ENCODE data around the gene LRCH3. TPM values are rescaled to one million over a fixed set of nuclear protein-coding genes. Genes with fewer than 3 reads are reported as not detected.

Gene LRCH3
- total RNA-seq, 1 donor from 2014 or later, result 96.1 TPM

- H3K4me3 Mint-ChIP-seq, result peak overlapping the region; percentile 97
- no peaks in the 10 kb centered on the region for H3K9me3 Mint-ChIP-seq
- TF ChIP-seq CTCF (IDR thresholded peaks at IDR 0.05), result no peak
- ChIA-PET CTCF (interaction anchor here (0.8 to 1.6 kb wide), 7 partner anchors 16 to 52 kb away, joined by 3 to 4 read pairs (median 3); partner anchors contain the start of gene LRCH3), POLR2A (interaction anchor here (0.6 to 3.9 kb wide), 13 partner anchors 8 to 47 kb away, joined by 3 to 61 read pairs (median 4); partner anchors contain the start of genes LRCH3 and RUBCN)
- no peak for DNase-seq
- H3K4me1 Mint-ChIP-seq, result peaks cover 48% of the 10 kb centered on the region
- H3K27ac Mint-ChIP-seq, result peak overlapping the region; percentile 91
- no peak for ATAC-seq (ENCODE audit: low read depth)
- H3K36me3 Mint-ChIP-seq (ENCODE audit: low read depth), result peaks cover 14% of the 10 kb centered on the region
- intact Hi-C loops (cut with micrococcal nuclease), result loop anchor here (2.0 to 5.0 kb wide), 2 partner anchors 32 to 96 kb away; no protein-coding TSS in a partner anchor
- H3K27me3 Mint-ChIP-seq, result no peaks in the 10 kb centered on the region
These were observed 40.0 kb upstream of the LRCH3 start for GRCh38 chr3:197750858-197751737.

GRCh38 chr3:197752107-197752506 is 38.9 kb upstream of the LRCH3 start:
- peaks cover 23% of the 10 kb centered on the region for H3K36me3 Mint-ChIP-seq (ENCODE audit: low read depth)
- ATAC-seq (ENCODE audit: low read depth), result no peak
- H3K27me3 Mint-ChIP-seq, result no peaks in the 10 kb centered on the region
- H3K9me3 Mint-ChIP-seq, result no peaks in the 10 kb centered on the region
- intact Hi-C loops (cut with micrococcal nuclease), result loop anchor here (5.0 kb wide), 1 partner anchor 95 kb away; no protein-coding TSS in a partner anchor
- peaks cover 53% of the 10 kb centered on the region for H3K4me1 Mint-ChIP-seq
- TF ChIP-seq CTCF (IDR thresholded peaks at IDR 0.05), result no peak
- ChIA-PET POLR2A (interaction anchor here (2.1 kb wide), 1 partner anchor 31 kb away, joined by 8 read pairs; no protein-coding TSS in a partner anchor), CTCF (no interaction called here)
- no peak for DNase-seq
- H3K4me3 Mint-ChIP-seq, result peak overlapping the region; percentile 79
- H3K27ac Mint-ChIP-seq, result peak overlapping the region; percentile 20

GRCh38 chr3:197753263-197753662 is 37.8 kb upstream of the LRCH3 start:
- H3K36me3 Mint-ChIP-seq (ENCODE audit: low read depth), result peaks cover 29% of the 10 kb centered on the region
- H3K27ac Mint-ChIP-seq, result no peak overlapping the region
- no peaks in the 10 kb centered on the region for H3K27me3 Mint-ChIP-seq
- intact Hi-C loops (cut with micrococcal nuclease), result loop anchor here (5.0 kb wide), 1 partner anchor 94 kb away; no protein-coding TSS in a partner anchor
- no peak for TF ChIP-seq CTCF (IDR thresholded peaks at IDR 0.05)
- H3K4me1 Mint-ChIP-seq, result peaks cover 53% of the 10 kb centered on the region
- peak overlapping the region; percentile 48 for H3K4me3 Mint-ChIP-seq
- ATAC-seq (ENCODE audit: low read depth), result no peak
- no peaks in the 10 kb centered on the region for H3K9me3 Mint-ChIP-seq
- CTCF ChIA-PET, result no interaction called here
- DNase-seq, result no peak
- POLR2A ChIA-PET, result interaction anchor here (0.5 to 1.4 kb wide), 6 partner anchors 18 to 43 kb away, joined by 3 to 9 read pairs (median 4); partner anchors contain the start of gene LRCH3

GRCh38 chr3:197756704-197757103 is 34.4 kb upstream of the LRCH3 start:
- H3K4me3 Mint-ChIP-seq, result no peak overlapping the region
- ATAC-seq (ENCODE audit: low read depth) (no peak), DNase-seq (no peak)
- POLR2A ChIA-PET, result no interaction called here
- no peak for TF ChIP-seq CTCF (IDR thresholded peaks at IDR 0.05)
- H3K9me3 Mint-ChIP-seq, result no peaks in the 10 kb centered on the region
- no peak overlapping the region for H3K27ac Mint-ChIP-seq
- H3K27me3 Mint-ChIP-seq, result no peaks in the 10 kb centered on the region
- peaks cover 16% of the 10 kb centered on the region for H3K36me3 Mint-ChIP-seq (ENCODE audit: low read depth)
- H3K4me1 Mint-ChIP-seq, result peaks cover 32% of the 10 kb centered on the region
- intact Hi-C loops (cut with micrococcal nuclease), result loop anchor here (2.0 kb wide), 1 partner anchor 16 kb away; no protein-coding TSS in a partner anchor
- CTCF ChIA-PET, result interaction anchor here (0.9 to 1.0 kb wide), 2 partner anchors 8 to 44 kb away, joined by 3 read pairs; no protein-coding TSS in a partner anchor

- no peaks in the 10 kb centered on the region for H3K27me3 Mint-ChIP-seq
- ChIA-PET CTCF (no interaction called here), POLR2A (no interaction called here)
- TF ChIP-seq CTCF (IDR thresholded peaks at IDR 0.05), result no peak
- peaks cover 18% of the 10 kb centered on the region for H3K4me1 Mint-ChIP-seq
- no peak overlapping the region for H3K4me3 Mint-ChIP-seq
- DNase-seq (no peak), ATAC-seq (ENCODE audit: low read depth) (no peak)
- intact Hi-C loops (cut with micrococcal nuclease), result no loop called here
- no peaks in the 10 kb centered on the region for H3K9me3 Mint-ChIP-seq
- H3K36me3 Mint-ChIP-seq (ENCODE audit: low read depth), result peaks cover 21% of the 10 kb centered on the region
- no peak overlapping the region for H3K27ac Mint-ChIP-seq
These were observed 32.5 kb upstream of the LRCH3 start for GRCh38 chr3:197758512-197758911.

Data from activated B cell treated with CpG ODN at 0.5 μM for 24 hours (primary cell).